GM18870 (cell line): Measurements from ENCODE around the gene SEMA4A.

Source experiments
- ATAC-seq: cut with Tn5 transposase; IDR thresholded peaks from one replicate; pipeline ENCODE4 v1.9.1; 2021; ENCODE audit warnings: moderate library complexity; ENCODE audit not compliant: unreplicated experiment

SEMA4A gene

DNA sequence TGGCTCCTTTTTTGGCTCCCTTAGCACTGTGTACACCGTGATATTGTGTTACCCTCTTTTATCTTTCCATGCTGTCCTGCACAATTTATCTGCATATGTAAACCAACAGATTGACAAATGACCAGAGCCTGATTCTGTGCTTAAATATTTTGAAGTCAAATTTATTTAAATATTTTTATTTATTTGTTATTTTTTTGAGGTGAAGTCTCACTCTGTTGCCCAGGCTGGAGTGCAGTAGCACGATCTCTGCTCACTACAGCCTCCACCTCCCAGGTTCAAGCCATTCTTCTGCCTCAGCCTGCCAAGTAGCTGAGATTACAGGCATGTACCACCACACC is 72.3 kb downstream of the SEMA4A start:
- ATAC-seq = no peak

DNA sequence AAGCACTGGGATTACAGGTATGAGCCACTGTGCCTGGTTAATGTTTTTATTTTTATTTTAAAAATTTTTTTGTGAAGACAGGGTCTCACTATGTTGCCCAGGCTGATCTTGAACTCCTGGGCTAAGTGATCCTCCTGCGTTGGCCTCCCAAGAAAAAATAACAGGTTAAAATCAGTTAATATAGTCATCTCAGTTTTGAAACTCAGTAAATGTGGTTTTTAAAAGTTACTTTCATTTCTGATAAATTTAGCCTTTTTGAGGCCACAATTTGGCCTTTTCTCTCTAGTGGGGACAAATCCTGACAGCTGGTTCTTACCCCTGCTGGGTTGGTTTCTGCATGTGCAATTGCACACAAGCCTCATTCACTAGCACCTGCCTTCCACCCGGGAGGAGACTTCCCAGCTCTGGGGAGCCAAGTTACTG is 72.7 kb downstream of the SEMA4A start:
- ATAC-seq = peak; percentile 65

DNA sequence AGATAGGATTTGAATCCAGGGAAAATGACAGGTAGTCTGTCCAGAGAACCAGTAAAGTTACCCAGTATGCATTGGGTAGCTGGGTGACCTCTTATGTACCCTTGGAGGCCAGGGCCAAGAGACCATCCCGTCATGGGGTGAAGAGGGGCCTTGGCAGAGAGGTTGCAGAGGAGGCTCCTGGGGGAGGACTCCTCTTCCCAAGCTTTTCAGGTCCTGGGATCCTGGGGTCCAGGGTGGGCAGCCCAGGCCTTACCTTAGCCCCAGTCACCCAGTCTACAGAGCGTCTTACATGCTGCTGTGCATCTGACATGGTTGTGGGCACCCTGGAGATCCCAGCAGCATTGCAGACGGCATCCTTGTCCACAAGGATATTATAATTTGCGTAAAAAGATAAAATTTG is 73.4 kb downstream of the SEMA4A start:
- ATAC-seq = no peak
